K562 (cell line): ENCODE results near the gene MIDN. TPM values are rescaled to one million over a fixed set of nuclear protein-coding genes. Genes with fewer than 3 reads are reported as not detected.

Source experiments
- ATAC-seq: fragments of 200-7000 bp; cut with Tn5 transposase; 3 replicates; pipeline ENCODE4 v1.9.1; 2020; ENCODE audit warnings: moderate library complexity
- BruUV-seq: library from RNA; stranded (reverse); fragments of 400-500 nt; replicated peaks from 2 replicates; lab custom pipeline; 2021; lab: Mats Ljungman, UMichigan
- CTCF ChIA-PET: fragments of 300-600 bp; formaldehyde crosslinking; extraction: SDS; loops from one replicate; lab custom pipeline; 2021; ENCODE audit warnings: low intra/inter-chr PET ratio; lab: Yijun Ruan, JAX
- POLR2A ChIA-PET: fragments of 300-600, 350-650 bp; sonication (Branson Sonifier 250); formaldehyde crosslinking; extraction: SDS; loops from one replicate; lab custom pipeline; 2021; ENCODE audit warnings: antibody characterized with exemption, inconsistent platforms; lab: Yijun Ruan, JAX
- DNase-seq, 4 experiments: peaks; one replicate each; pipeline versions ENCODE4 v3.0.0 to v3.0.0-alpha.2; 2011 to 2018; ENCODE audit warnings: low spot score in 3 of 4, mixed read lengths in 3 of 4; ENCODE audit errors: extremely low read depth in 1 of 4
- FAIRE-seq: peaks from 2 replicates; lab custom pipeline; 2011; peaks lifted over from hg19 to GRCh38; lab: Jason Lieb, UNC
- H2AFZ ChIP-seq: 2 replicates; pipeline ENCODE4 v1.6.0; 2011; ENCODE audit warnings: low read depth, low read length, control low read depth, inconsistent platforms
- H3K27ac ChIP-seq: fragments of 200-600 bp; 3 replicates; pipeline ENCODE4 v1.8.0; 2011; ENCODE audit warnings: low read depth, mild to moderate bottlenecking, control low read depth, inconsistent platforms, low read length, moderate library complexity, mixed read lengths; ENCODE audit errors: extremely low read depth
- H3K27me3 ChIP-seq, 2 experiments: fragments of 300-600 bp in 1 of 2; 2 replicates in 1 of 2; 3 replicates in 1 of 2; pipeline versions ENCODE4 v1.6.0 to v1.8.0; 2011; ENCODE audit warnings: inconsistent platforms in 2 of 2, low read length in 2 of 2, mild to moderate bottlenecking in 1 of 2, mixed read lengths in 1 of 2, moderate library complexity in 1 of 2; ENCODE audit not compliant: control insufficient read depth in 2 of 2, insufficient read depth in 2 of 2
- H3K36me3 ChIP-seq: fragments of 300-600 bp; 3 replicates; pipeline ENCODE4 v1.8.0; 2011; ENCODE audit warnings: mild to moderate bottlenecking, low read length, inconsistent platforms; ENCODE audit not compliant: control insufficient read depth, insufficient read depth
- H3K4me1 ChIP-seq, 2 experiments: fragments of 200-600 bp in 1 of 2; replicated peaks in 1 of 2; 2 replicates in 1 of 2; 3 replicates in 1 of 2; pipeline versions ENCODE4 v1.5.1 to v1.8.0; 2011; ENCODE audit warnings: inconsistent platforms in 2 of 2, low read length in 2 of 2, mild to moderate bottlenecking in 1 of 2, mixed read lengths in 1 of 2, moderate library complexity in 1 of 2; ENCODE audit not compliant: control insufficient read depth in 2 of 2, insufficient read depth in 2 of 2
- H3K4me2 ChIP-seq: 2 replicates; pipeline ENCODE4 v1.6.1; 2011; ENCODE audit warnings: low read length, control low read depth, inconsistent platforms, mixed read lengths; ENCODE audit not compliant: insufficient read depth
- H3K4me3 ChIP-seq: fragments of 200-600 bp; sonication (generic), shearing (Covaris generic); 2 replicates; pipeline ENCODE4 v1.5.1; 2016; ENCODE audit warnings: control low read depth, inconsistent platforms
- H3K79me2 ChIP-seq: fragments of 200-600 bp; 3 replicates; pipeline ENCODE4 v1.8.0; 2011; ENCODE audit warnings: low read length, inconsistent platforms; ENCODE audit not compliant: control insufficient read depth, insufficient read depth
- H3K9ac ChIP-seq, 2 experiments: 2 replicates each; pipeline versions ENCODE4 v1.6.0 to v1.6.1; 2011; ENCODE audit warnings: low read depth in 2 of 2, low read length in 2 of 2, control low read depth in 1 of 2, inconsistent platforms in 1 of 2, mild to moderate bottlenecking in 1 of 2, mixed read lengths in 1 of 2; ENCODE audit not compliant: insufficient read depth in 1 of 2
- H3K9me1 ChIP-seq: one replicate; pipeline ENCODE4 v1.6.0; 2011; ENCODE audit warnings: inconsistent platforms, mild to moderate bottlenecking, low read length, moderate library complexity; ENCODE audit not compliant: control insufficient read depth, insufficient read depth
- H3K9me3 ChIP-seq: replicated peaks from 2 replicates; pipeline ENCODE4 v1.5.1; 2011; ENCODE audit warnings: low read depth, low read length, inconsistent platforms; ENCODE audit not compliant: control insufficient read depth, insufficient read depth
- H4K20me1 ChIP-seq: replicated peaks from 2 replicates; pipeline ENCODE4 v1.6.1; 2011; ENCODE audit warnings: low read length, inconsistent platforms, mixed read lengths; ENCODE audit not compliant: control insufficient read depth, insufficient read depth
- ETV5 ChIP-seq: sonication (generic); formaldehyde crosslinking; IDR thresholded peaks from 2 replicates; pipeline ENCODE4 v1.4.0; 2020; ENCODE audit warnings: low read depth, mild to moderate bottlenecking, missing genetic modification reagents
- FOXK2 ChIP-seq, 2 experiments: fragments of 450-650 bp; IDR thresholded peaks in 1 of 2; conservative IDR thresholded peaks in 1 of 2; 2 replicates each; pipeline ENCODE4 v1.6.1; 2016; ENCODE audit warnings: low read depth in 2 of 2, mild to moderate bottlenecking in 1 of 2
- KDM2B ChIP-seq: fragments of 250-450 bp; sonication (Bioruptor Pico); IDR thresholded peaks from 2 replicates; pipeline ENCODE4 v1.8.0; 2021; ENCODE audit warnings: mild to moderate bottlenecking, moderate library complexity
- MEIS2 ChIP-seq: fragments of 450-650 bp; IDR thresholded peaks from 2 replicates; pipeline ENCODE4 v1.6.1; 2014; ENCODE audit warnings: mild to moderate bottlenecking; ENCODE audit not compliant: partially characterized antibody
- NCOA1 ChIP-seq: fragments of 450-650 bp; IDR thresholded peaks from 2 replicates; pipeline ENCODE4 v1.6.1; 2016; ENCODE audit warnings: low read depth
- STAT5B ChIP-seq: fragments of 250-450 bp; sonication (Bioruptor Pico); IDR thresholded peaks from 2 replicates; pipeline ENCODE4 v1.8.0; 2021; ENCODE audit warnings: mild to moderate bottlenecking, inconsistent platforms
- TAF1 ChIP-seq: IDR thresholded peaks from 2 replicates; pipeline ENCODE4 v1.6.1; 2011; ENCODE audit warnings: mild to moderate bottlenecking, low read length, moderate library complexity; ENCODE audit not compliant: insufficient read depth, control insufficient read depth, severe bottlenecking; ENCODE audit errors: extremely low read depth
- XRCC4 ChIP-seq: IDR thresholded peaks from one replicate; pipeline ENCODE4 v1.6.1; 2011; ENCODE audit not compliant: insufficient read depth, insufficient read length; ENCODE audit errors: extremely low read depth
- ZBTB11 ChIP-seq, 3 experiments: fragments of 200-800 bp in 1 of 3; fragments of 250-450 bp in 1 of 3; fragments of 450-650 bp in 1 of 3; sonication (Bioruptor Pico) in 1 of 3; sonication (Bioruptor generic) in 1 of 3; formaldehyde crosslinking in 1 of 3; IDR thresholded peaks; 2 replicates each; pipeline versions ENCODE4 v1.6.1 to v1.8.0; 2016 to 2022; ENCODE audit warnings: mild to moderate bottlenecking in 2 of 3, missing genetic modification characterization in 2 of 3, missing compliant biosample characterization in 1 of 3, moderate library complexity in 1 of 3
- ZBTB26 ChIP-seq: fragments of 450-650 bp; formaldehyde crosslinking; IDR thresholded peaks from 2 replicates; pipeline ENCODE4 v1.4.0; 2022; ENCODE audit warnings: missing genetic modification characterization
- ZC3H8 ChIP-seq: fragments of 450-650 bp; IDR thresholded peaks from 2 replicates; pipeline ENCODE4 v1.6.1; 2017
- ZNF23 ChIP-seq: fragments of 250-450 bp; sonication (Bioruptor Pico); IDR thresholded peaks from 2 replicates; pipeline ENCODE4 v1.4.0; 2020; ENCODE audit warnings: mild to moderate bottlenecking
- ZNF589 ChIP-seq: fragments of 200-800 bp; sonication (Bioruptor generic); IDR thresholded peaks from 2 replicates; pipeline ENCODE4 v1.6.1; 2016; ENCODE audit warnings: low read depth, missing genetic modification characterization, missing compliant biosample characterization
- ZNF668 ChIP-seq: fragments of 250-450 bp; sonication (Bioruptor Pico); IDR thresholded peaks from 2 replicates; pipeline ENCODE4 v1.8.0; 2022; ENCODE audit warnings: mild to moderate bottlenecking, inconsistent platforms
- WGBS: fragments of 100-300 bp; shearing (Covaris generic); methylation state at CpG from one replicate; pipeline ENCODE4 v1.1.6; 2016; ENCODE audit warnings: low coverage, mixed read lengths; ENCODE audit not compliant: insufficient coverage; ENCODE audit errors: missing lambda C conversion rate; 5-methylcytosine and 5-hydroxymethylcytosine counted together
- in situ Hi-C: fragments of 300-500 bp; cut with MboI; formaldehyde crosslinking; loops from 4 replicates; pipeline ENCODE4 v1.15.0; 2018; ENCODE audit warnings: inconsistent platforms, mixed read lengths
- intact Hi-C: fragments of 100-400 bp; cut with micrococcal nuclease; formaldehyde crosslinking; loops from 2 replicates; pipeline ENCODE4 v1.14.2; 2022
- polyA plus RNA-seq, 8 experiments: library from polyadenylated mRNA; depleted of rRNA in 4 of 8; stranded (reverse) in 5 of 8; unstranded in 3 of 8; fragments of >200 nt; fragmentation: Nextera tagmentation in 2 of 8; fragmentation: Illumina TruSeq in 1 of 8; extraction: Ambion mirVana in 2 of 8; extraction: Trizol in 1 of 8; gene quantifications; 2 replicates each; pipeline versions ENCODE4 v1.2.1 to v1.2.3, GENCODE V29; 2011 to 2014; ENCODE audit warnings: inconsistent platforms in 1 of 8, missing spikeins in 1 of 8
- total RNA-seq, 7 experiments: library from RNA; depleted of rRNA in 6 of 7; stranded (reverse); fragments of >200 nt in 6 of 7; fragmentation: Illumina TruSeq in 2 of 7; extraction: Trizol in 2 of 7; gene quantifications; 2 replicates each; pipeline versions ENCODE4 v1.2.1 to v1.2.3, GENCODE V29; 2011 to 2021; ENCODE audit warnings: low replicate concordance in 1 of 7
- TF ChIP-seq, protein P1 (sequence below): fragments of 200-800 bp; sonication (Bioruptor generic); IDR thresholded peaks from 2 replicates; pipeline ENCODE4 v1.6.1; 2017; ENCODE audit warnings: missing genetic modification characterization, missing compliant biosample characterization

The MIDN gene
- total and polyA plus RNA-seq, 9 of the 15 experiments (the other 6 are each of a cell fraction or from before 2014, with no cell fraction given): 0.17 to 120 (median 10.1) TPM

GRCh38 chr19:1275260-1275975, 27.0 kb downstream of the MIDN start, which contains the start of gene FAM174C:
TSS of gene FAM174C (plus strand) at chr19:1275530. CDS start at chr19:1275550, 20 bp downstream.
- FAIRE-seq (peak; percentile 92), DNase-seq (peak; percentile 86 to 98 (median 92)), ATAC-seq (peak; percentile 76)
- intact Hi-C loops (loop anchor here (10.0 kb wide), 1 partner anchor 169 kb away; no protein-coding TSS in a partner anchor), in situ Hi-C loops (loop anchor here (5.0 kb wide), 1 partner anchor 107 kb away; the partner anchor contains the start of gene NDUFS7)
- under 1% methylated on average over 72 of the region's 98 CpGs for WGBS
- Histone ChIP-seq H4K20me1 (peaks cover 27% of the 10 kb centered on the region), H3K4me2 (peak within 1 kb of the TSS; percentile 93), H3K4me3 (peak within 1 kb of the TSS; percentile 68), H3K27me3 (no peaks in the 10 kb centered on the region), H3K9me1 (no peaks in the 10 kb centered on the region), H3K79me2 (peaks cover 65% of the 10 kb centered on the region), H2AFZ (peak within 1 kb of the TSS; percentile 85), H3K4me1 (peaks cover 53 to 94% of the 10 kb centered on the region in 2 experiments), H3K27ac (peak within 1 kb of the TSS; percentile 92), H3K36me3 (peaks cover 82% of the 10 kb centered on the region), H3K9ac (peak within 1 kb of the TSS; percentile 90 to 92), H3K9me3 (no peaks in the 10 kb centered on the region)
- POLR2A ChIA-PET: interaction anchor here (0.5 to 1.4 kb wide), 10 partner anchors 8 to 581 kb away, joined by 3 to 9 read pairs (median 3); no protein-coding TSS in a partner anchor
- CTCF ChIA-PET: no interaction called here
- BruUV-seq: no TSS peak
- peak in 1 of 3 experiments; percentile 70; a peak in 2 of 6 replicates for TF ChIP-seq ZBTB11 (CRISPR knock-in tag; IDR thresholded peaks at IDR 0.05)
- TF ChIP-seq ZNF589 (CRISPR knock-in tag): no peak
- 0 out of 2 replicates have a peak, but pooled peaks have one; percentile 38 for TF ChIP-seq KDM2B (CRISPR knock-in tag)
- TF ChIP-seq NCOA1: no peak
- no peak for TF ChIP-seq STAT5B (CRISPR knock-in tag)
- TF ChIP-seq MEIS2: peak; percentile 18
- no peak for TF ChIP-seq ZC3H8
- TF ChIP-seq TAF1: peak; percentile 84
- TF ChIP-seq ZNF668 (CRISPR knock-in tag): no peak
- TF ChIP-seq ZNF23 (CRISPR knock-in tag): no peak
- TF ChIP-seq ZBTB26 (CRISPR knock-in tag): no peak
- TF ChIP-seq, protein P1, sequence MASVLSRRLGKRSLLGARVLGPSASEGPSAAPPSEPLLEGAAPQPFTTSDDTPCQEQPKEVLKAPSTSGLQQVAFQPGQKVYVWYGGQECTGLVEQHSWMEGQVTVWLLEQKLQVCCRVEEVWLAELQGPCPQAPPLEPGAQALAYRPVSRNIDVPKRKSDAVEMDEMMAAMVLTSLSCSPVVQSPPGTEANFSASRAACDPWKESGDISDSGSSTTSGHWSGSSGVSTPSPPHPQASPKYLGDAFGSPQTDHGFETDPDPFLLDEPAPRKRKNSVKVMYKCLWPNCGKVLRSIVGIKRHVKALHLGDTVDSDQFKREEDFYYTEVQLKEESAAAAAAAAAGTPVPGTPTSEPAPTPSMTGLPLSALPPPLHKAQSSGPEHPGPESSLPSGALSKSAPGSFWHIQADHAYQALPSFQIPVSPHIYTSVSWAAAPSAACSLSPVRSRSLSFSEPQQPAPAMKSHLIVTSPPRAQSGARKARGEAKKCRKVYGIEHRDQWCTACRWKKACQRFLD: peak; percentile 7; the same call in 1 of the 2 replicates
- peak; percentile 0; the same call in 1 of the 2 replicates for TF ChIP-seq ETV5 (CRISPR knock-in tag)
- TF ChIP-seq FOXK2 (conservative IDR thresholded peaks at IDR 0.05 in 1 of 2, IDR thresholded peaks at IDR 0.05 in 1 of 2; ENCODE audit: low read depth in 2 of 2): peak; percentile 11 to 39; a peak in 1 of 4 replicates
- no peak for TF ChIP-seq XRCC4
